ENCODE measurements around the gene EEFSEC.

DNA sequence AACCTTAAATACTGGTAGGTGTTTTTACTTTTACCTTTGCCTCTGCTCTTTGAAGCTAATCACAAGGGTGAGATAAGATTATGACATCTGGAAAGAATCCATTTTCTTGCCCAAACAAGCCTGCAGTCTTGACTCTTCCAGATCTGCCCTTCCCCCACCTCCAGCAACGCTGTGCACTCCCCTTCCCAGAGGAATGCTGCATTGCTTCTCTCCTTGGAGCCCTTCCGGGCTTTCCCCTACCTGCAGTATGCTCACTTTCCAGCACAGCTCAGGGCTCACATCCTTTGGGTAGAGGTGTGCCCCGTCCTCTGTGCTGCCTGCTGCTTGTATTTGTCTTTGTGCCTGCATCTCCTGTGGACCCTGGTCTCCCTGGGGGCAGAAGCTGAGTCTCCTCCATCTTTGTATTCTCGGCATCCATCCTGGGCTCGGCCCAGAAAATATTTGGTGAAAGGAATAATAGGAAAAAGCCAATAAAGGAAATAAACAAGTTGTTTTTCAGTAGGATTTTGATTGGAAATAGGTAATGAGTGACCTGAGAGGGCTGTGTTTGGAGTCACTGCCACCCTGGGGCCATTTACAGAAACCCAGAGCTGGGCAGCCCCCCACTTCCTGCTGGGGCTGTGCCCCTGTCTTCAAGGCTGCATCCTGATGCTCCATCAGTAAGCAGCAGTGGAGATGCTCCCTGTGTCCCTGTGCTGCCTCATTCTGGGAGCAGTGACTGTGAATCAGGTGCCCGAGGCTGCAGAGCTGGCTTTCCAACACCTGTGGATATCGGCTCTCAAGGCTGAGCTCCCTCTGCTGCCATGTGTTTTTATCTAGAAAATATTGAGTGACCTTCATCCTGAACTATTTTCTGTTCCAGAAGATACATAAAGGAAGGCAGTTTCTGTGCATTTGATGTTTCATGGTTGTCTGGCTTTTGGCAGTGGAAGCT lies 117.5 kb downstream of the EEFSEC start:
- TF ChIP-seq, protein P1, sequence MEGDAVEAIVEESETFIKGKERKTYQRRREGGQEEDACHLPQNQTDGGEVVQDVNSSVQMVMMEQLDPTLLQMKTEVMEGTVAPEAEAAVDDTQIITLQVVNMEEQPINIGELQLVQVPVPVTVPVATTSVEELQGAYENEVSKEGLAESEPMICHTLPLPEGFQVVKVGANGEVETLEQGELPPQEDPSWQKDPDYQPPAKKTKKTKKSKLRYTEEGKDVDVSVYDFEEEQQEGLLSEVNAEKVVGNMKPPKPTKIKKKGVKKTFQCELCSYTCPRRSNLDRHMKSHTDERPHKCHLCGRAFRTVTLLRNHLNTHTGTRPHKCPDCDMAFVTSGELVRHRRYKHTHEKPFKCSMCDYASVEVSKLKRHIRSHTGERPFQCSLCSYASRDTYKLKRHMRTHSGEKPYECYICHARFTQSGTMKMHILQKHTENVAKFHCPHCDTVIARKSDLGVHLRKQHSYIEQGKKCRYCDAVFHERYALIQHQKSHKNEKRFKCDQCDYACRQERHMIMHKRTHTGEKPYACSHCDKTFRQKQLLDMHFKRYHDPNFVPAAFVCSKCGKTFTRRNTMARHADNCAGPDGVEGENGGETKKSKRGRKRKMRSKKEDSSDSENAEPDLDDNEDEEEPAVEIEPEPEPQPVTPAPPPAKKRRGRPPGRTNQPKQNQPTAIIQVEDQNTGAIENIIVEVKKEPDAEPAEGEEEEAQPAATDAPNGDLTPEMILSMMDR (optimal IDR thresholded peaks at IDR 0.05 in 1 of 3, IDR thresholded peaks at IDR 0.05 in 1 of 3, conservative IDR thresholded peaks at IDR 0.05 in 1 of 3; ENCODE audit: extremely low read depth in 1 of 3, insufficient read depth in 2 of 3, low read length in 3 of 3), result no peak
- TF ChIP-seq EZH2 (IDR thresholded peaks at IDR 0.05; ENCODE audit: low read length), result no peak
